H1 (cell line): ENCODE results near the gene CCDC117. TPM values are rescaled to one million over a fixed set of nuclear protein-coding genes. Genes with fewer than 3 reads are reported as not detected.

Source experiments
- CHD2 ChIP-seq: IDR thresholded peaks from 2 replicates; pipeline ENCODE4 v1.6.1; 2012; ENCODE audit warnings: low read length, improper control_type of control experiment
- NANOG ChIP-seq: IDR thresholded peaks from 2 replicates; pipeline ENCODE4 v1.6.1; 2011; ENCODE audit warnings: low read length, low read depth, mild to moderate bottlenecking, inconsistent platforms; ENCODE audit not compliant: insufficient read depth, poor library complexity, severe bottlenecking
- SRF ChIP-seq: IDR thresholded peaks from 2 replicates; pipeline ENCODE4 v1.6.1; 2011; ENCODE audit warnings: mild to moderate bottlenecking, low read depth, low read length, moderate library complexity
- polyA plus RNA-seq, 7 experiments: library from polyadenylated mRNA; depleted of rRNA in 3 of 7; stranded (reverse) in 5 of 7; unstranded in 2 of 7; fragments of >200 nt in 5 of 7; fragments of 200-250 nt in 2 of 7; gene quantifications; 1 replicate in 5 of 7; 2 replicates in 1 of 7; 4 replicates in 1 of 7; pipeline versions ENCODE4 v1.2.1 to v1.2.3, GENCODE V29; 2011 to 2013; ENCODE audit warnings: missing spikeins in 2 of 7, mixed read lengths in 2 of 7
- total RNA-seq: library from RNA; stranded (reverse); fragmentation: NEBNext Ultra II Directional; extraction: Animal tissue kit (Norgen Biotek cat#: 25700); gene quantifications from 2 replicates; pipeline ENCODE4 v1.2.1, GENCODE V29; 2021

CCDC117 gene
- total and polyA plus RNA-seq, 2 of the 8 experiments (the other 6 are each of a cell fraction or from before 2014, with no cell fraction given) = 9.1 to 43.1 TPM

GRCh38 chr22:28792491-28793383, 20.2 kb downstream of the CCDC117 start (continued):
- TF ChIP-seq SRF (no peak), NANOG (no peak), CHD2 (no peak)
